Measurements from ENCODE around the gene MAST4.

The MAST4 gene

GRCh38 chr5:66757219-66757833 lies 161.1 kb downstream of the MAST4 start:
- Histone ChIP-seq H3K9ac (no peak overlapping the region), H3K4me2 (ENCODE audit: low read length) (no peak overlapping the region), H3K4me1 (no peaks in the 10 kb centered on the region), H3K79me2 (no peaks in the 10 kb centered on the region), H3K9me3 (ENCODE audit: control insufficient read depth, low read length) (no peaks in the 10 kb centered on the region), H3K27ac (no peak overlapping the region), H3K4me3 (ENCODE audit: low read depth, low read length) (no peak overlapping the region), H3K27me3 (ENCODE audit: control insufficient read depth, insufficient read depth, low read length) (no peaks in the 10 kb centered on the region), H3K36me3 (ENCODE audit: control insufficient read depth, insufficient read depth, low read length) (no peaks in the 10 kb centered on the region), H2AFZ (no peak overlapping the region)
- TF ChIP-seq CTCF (IDR thresholded peaks at IDR 0.05), result peak; percentile 50

GRCh38 chr5:66757834-66758371 lies 161.7 kb downstream of the MAST4 start:
- H3K9me3 ChIP-seq (ENCODE audit: control insufficient read depth, low read length), result no peaks in the 10 kb centered on the region
- H2AFZ ChIP-seq, result no peak overlapping the region
- no peak for TF ChIP-seq CTCF (IDR thresholded peaks at IDR 0.05)
- no peaks in the 10 kb centered on the region for H3K36me3 ChIP-seq (ENCODE audit: control insufficient read depth, insufficient read depth, low read length)
- H3K4me2 ChIP-seq (ENCODE audit: low read length), result no peak overlapping the region
- H3K27ac ChIP-seq, result no peak overlapping the region
- H3K27me3 ChIP-seq (ENCODE audit: control insufficient read depth, insufficient read depth, low read length), result no peaks in the 10 kb centered on the region
- H3K9ac ChIP-seq, result no peak overlapping the region
- H3K4me3 ChIP-seq (ENCODE audit: low read depth, low read length), result no peak overlapping the region
- H3K4me1 ChIP-seq, result no peaks in the 10 kb centered on the region
- H3K79me2 ChIP-seq, result no peaks in the 10 kb centered on the region

GRCh38 chr5:66769030-66769733 lies 173.0 kb downstream of the MAST4 start:
- TF ChIP-seq CTCF (IDR thresholded peaks at IDR 0.05), result no peak
- Histone ChIP-seq H3K4me2 (ENCODE audit: low read length) (no peak overlapping the region), H3K4me1 (no peaks in the 10 kb centered on the region), H3K4me3 (ENCODE audit: low read depth, low read length) (no peak overlapping the region), H3K27me3 (ENCODE audit: control insufficient read depth, insufficient read depth, low read length) (no peaks in the 10 kb centered on the region), H3K9ac (no peak overlapping the region), H3K79me2 (no peaks in the 10 kb centered on the region), H3K27ac (no peak overlapping the region), H2AFZ (no peak overlapping the region), H3K9me3 (ENCODE audit: control insufficient read depth, low read length) (no peaks in the 10 kb centered on the region), H3K36me3 (ENCODE audit: control insufficient read depth, insufficient read depth, low read length) (no peaks in the 10 kb centered on the region)

- no peaks in the 10 kb centered on the region for H3K79me2 ChIP-seq
- no peak overlapping the region for H2AFZ ChIP-seq
- no peaks in the 10 kb centered on the region for H3K36me3 ChIP-seq (ENCODE audit: control insufficient read depth, insufficient read depth, low read length)
- H3K9me3 ChIP-seq (ENCODE audit: control insufficient read depth, low read length), result no peaks in the 10 kb centered on the region
- no peak overlapping the region for H3K4me2 ChIP-seq (ENCODE audit: low read length)
- H3K27me3 ChIP-seq (ENCODE audit: control insufficient read depth, insufficient read depth, low read length), result no peaks in the 10 kb centered on the region
- no peak overlapping the region for H3K27ac ChIP-seq
- no peak overlapping the region for H3K9ac ChIP-seq
- no peaks in the 10 kb centered on the region for H3K4me1 ChIP-seq
- H3K4me3 ChIP-seq (ENCODE audit: low read depth, low read length), result no peak overlapping the region
- TF ChIP-seq CTCF (IDR thresholded peaks at IDR 0.05), result no peak
These were observed 173.8 kb downstream of the MAST4 start for GRCh38 chr5:66769839-66770617.
